SK-N-MC (cell line): Measurements from ENCODE around the gene TRAF3.

ENCODE experiments used
- EZH2 ChIP-seq: fragments of 200-600 bp; sonication (generic); IDR thresholded peaks from one replicate; pipeline ENCODE4 v1.6.1; 2017; ENCODE audit warnings: antibody characterized with exemption
- POLR2AphosphoS5 ChIP-seq: IDR thresholded peaks from 2 replicates; pipeline ENCODE4 v1.6.1; 2012; ENCODE audit warnings: mild to moderate bottlenecking, low read depth, low read length, borderline replicate concordance

DNA sequence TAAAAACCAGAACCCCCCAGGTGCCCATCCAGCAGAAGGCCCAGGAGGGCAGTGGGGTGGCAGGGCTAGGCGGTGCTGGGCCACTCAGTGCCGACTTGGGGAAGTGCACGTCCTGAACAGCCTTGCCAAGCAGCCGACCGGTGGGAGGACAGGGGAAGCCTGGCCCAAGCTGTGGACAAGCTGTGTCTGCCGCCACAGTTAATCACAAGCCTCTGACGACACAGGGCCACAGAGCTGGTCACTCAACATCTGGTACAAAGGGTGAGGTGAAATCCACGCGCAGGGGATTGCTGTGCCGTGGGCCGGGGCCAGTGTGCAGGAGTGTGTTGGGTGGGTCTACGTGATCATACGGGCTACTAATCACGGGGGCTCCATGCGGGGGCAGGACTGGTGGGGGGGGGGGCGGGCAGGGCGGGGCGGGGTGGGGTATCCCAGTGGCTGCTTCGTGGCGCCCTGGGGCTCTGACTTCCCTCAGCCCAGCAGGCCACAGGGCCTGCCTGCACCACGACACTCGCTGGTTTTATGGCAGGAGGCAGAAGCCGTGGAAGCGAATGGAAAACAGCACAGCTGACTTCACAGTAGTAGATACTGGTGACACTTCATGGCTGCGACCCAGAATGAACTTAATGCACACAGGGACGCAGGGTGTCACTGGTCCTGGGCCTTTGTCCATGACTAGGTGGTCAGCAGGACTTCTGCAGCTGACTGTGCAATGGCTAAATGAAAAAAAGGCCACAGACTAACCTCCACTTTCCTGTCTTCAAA, 155.4 kb downstream of the TRAF3 start:
- TF ChIP-seq EZH2 = no peak
- TF ChIP-seq POLR2AphosphoS5 = no peak; the same call in 1 of the 2 replicates
